NCI-H1092 treated with DMSO at 0.1 percent for 48 hours (cell line): ENCODE data around the gene EXOG.

ENCODE experiments used
- DNase-seq: peaks from one replicate; lab custom pipeline; 2025; lab: John Stamatoyannopoulos, UW

Gene EXOG

DNA sequence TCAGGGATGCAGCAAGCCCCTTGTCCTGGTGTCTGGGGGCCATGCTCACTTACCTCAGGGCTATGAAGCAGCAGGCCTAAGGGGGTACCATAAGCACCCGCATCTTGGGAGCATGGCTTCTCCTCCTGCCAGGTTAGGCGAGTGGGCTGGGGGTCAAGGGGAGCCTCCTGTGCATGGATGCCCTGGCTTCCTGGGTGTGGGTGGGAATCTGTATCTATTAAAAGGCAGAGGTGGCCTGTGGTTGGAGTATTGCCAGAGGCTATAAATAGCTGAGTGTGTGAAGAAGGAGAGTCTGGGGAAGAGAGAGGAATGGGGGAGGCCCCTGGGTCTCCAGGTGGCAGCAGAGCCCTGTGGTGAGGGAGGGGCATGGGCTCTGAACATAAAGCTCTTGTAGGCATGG, 22.9 kb upstream of the EXOG start:
- no peak for DNase-seq

DNA sequence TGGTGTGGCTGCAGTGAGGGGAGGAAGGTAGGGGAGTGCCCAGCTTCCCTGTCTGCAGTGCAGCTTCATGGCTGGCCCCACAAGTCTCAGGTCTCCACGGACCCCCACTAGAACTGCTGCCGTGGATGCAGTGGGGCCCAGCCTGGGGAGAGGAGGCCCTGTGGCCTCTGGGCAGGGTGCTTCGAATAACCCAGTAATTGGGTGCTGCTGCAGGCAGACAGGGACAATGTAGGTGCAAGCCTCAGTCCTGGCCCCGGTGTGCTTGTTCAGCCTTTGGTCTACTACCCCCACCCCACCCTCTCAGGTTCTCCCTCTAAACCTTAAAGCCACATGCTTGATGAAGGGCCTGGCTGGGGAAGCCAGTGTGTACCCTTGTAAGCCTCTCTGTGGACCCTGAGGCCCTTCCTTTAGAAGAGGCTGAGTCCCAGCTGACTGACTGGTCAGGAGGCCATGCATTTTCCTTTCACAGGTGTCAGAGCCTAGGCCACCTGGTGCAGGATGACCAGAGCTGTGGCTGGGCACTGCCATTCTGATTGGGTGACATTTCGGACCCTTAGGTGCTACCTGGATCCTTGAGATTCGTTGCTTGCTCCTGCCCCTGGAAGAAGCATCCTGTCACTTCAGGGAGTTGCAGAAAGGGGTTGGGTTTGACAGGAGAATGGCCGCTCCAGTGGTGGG, 21.1 kb upstream of the EXOG start:
- no peak for DNase-seq

DNA sequence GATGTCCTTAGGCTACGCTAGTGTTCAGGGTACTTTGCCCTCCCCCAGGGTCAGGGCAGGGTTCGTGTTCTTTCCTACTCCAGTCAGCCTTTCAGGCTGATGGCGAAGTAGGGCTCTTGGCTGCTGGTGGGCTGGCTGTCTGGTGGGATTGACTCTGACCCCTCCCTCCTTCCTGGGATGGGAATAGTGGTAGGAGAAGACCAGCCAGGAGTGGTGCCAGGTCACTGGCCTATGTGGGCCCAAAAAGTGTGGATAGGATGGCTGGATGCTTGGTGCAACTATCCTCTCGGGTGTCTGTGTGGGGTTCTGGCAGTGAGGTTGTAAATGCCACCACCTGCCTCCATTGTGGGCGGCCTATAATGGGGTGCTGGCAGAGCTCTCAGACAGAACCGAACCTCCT, 20.4 kb upstream of the EXOG start:
- no peak for DNase-seq

DNA sequence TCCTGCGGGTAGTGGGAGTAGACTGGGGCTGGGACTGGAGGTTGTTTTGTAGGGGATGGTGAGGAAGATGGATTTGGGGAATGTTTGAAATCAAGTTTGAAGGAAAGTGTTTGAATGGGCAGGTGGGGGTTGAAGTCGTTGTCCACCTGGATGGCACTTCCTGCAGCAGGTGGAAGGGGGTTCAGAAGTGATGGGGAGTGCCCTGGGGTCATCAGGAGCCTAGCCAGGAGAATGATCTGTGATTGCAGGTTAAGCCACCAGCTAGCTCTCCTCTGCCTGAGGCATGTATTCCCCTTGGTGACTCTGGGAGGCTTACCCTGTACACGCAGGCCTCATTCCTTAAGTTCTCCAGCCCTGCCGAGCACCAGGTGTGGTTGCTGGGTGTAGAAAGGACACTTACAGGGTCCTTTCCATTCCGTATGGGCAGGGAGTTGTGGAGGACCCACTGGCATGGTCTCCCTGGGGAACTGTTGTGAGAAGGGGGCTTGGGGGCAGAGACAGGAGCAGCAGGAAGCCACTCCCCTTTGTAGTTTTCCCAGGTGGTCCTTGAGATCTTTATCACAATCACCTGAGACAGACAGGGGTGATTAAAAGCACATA, 19.9 kb upstream of the EXOG start:
- no peak for DNase-seq

DNA sequence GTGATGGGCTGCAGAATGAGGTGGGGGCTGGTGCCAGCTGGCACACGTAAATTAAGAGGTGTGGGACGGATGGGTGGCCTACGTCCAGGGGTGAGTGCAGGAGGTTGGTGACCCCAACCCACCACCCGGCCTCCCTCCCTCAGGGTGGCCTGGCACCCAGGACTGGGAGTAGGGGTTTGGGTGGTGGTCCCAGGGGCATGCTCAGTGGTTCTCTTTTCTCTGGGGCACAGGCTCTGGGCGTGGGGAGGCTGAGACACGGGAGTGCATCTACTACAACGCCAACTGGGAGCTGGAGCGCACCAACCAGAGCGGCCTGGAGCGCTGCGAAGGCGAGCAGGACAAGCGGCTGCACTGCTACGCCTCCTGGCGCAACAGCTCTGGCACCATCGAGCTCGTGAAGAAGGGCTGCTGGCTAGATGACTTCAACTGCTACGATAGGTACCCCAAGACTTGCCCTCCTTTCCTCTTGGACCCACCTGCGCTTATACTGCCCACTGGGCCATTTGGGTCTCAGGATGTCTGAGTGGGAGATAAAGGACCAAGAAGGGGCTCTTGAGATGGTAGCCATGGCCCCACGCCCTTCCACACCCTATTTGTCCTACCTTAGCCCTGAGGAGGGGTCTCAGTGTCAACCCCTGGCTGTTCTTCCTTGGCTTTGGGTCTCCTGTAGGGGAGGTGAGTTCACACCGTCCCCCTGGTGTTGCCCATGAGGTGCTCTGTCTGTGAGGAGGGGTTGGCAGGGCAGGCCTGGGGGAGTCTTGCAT, 18.9 kb upstream of the EXOG start:
- DNase-seq: no peak

DNA sequence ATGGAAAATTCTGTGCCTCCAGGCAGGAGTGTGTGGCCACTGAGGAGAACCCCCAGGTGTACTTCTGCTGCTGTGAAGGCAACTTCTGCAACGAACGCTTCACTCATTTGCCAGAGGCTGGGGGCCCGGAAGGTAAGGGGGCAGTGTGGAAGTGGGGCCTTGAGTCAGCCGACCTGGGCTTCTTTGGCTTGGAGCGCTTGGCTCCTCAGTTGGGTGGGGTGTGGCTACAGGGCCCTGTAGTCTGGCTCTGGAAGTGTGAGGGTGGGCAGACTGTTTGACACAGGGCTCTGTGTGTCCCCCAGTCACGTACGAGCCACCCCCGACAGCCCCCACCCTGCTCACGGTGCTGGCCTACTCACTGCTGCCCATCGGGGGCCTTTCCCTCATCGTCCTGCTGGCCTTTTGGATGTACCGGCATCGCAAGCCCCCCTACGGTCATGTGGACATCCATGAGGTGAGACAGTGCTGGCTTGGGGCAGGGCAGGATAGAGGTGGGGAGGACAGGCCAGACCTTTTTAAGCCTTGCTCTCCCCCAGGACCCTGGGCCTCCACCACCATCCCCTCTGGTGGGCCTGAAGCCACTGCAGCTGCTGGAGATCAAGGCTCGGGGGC, 18.2 kb upstream of the EXOG start:
- no peak for DNase-seq

DNA sequence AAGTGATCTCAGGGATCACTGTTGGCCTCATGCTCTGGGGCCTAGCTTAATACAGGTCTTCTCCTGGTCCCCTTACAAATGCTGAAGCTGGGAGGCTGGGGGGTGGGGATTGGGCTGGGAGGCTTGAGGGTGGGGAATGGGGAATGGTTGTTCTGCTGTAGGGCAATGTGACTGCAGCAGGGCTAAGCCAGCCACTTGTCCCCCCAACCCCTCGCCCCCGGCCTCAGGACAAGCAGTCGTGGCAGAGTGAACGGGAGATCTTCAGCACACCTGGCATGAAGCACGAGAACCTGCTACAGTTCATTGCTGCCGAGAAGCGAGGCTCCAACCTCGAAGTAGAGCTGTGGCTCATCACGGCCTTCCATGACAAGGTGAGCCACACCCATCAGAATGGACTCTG, 17.2 kb upstream of the EXOG start:
- no peak for DNase-seq

DNA sequence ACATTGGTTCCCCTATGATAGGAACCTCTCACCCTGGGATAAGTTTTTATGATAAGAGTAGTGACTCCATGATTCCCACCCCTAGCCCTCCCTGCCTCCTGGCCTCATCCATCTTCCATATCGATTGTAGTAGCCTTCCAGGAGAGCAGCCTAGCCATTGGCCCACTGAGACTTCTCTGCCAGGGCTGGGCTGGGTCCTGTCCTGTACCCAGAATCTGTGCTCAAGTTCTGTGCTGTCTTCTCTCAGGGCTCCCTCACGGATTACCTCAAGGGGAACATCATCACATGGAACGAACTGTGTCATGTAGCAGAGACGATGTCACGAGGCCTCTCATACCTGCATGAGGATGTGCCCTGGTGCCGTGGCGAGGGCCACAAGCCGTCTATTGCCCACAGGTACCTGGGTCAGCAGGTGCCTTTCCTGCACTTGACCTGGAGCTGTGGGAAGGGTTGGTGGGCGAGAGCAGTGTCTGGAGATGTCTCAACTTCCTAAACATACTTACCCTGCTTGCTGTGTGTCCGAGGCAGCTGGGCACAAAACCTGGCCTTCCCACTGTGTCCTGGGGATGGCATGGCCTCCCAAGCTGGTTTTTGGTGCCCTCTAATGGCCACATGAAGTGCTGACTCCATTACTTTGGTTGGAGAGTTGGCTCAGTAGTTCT, 16.6 kb upstream of the EXOG start:
- DNase-seq: peak; percentile 28

DNA sequence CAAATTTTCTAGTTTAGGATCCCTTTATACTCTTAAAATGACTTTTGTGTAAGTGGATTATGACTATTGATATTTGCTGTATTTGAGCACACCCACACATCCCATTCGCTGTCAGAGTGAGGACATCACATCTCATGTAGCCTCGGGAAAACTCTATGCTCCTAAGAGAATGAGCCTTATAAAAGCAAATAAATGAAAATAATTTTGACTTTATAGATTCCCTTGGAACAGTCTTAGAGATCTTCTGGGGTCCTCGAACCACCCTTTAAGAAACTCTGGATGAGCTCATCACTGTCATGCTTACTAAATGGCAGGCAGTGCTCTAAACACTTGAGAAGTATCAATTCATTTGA, 16.1 kb upstream of the EXOG start:
- DNase-seq: no peak

DNA sequence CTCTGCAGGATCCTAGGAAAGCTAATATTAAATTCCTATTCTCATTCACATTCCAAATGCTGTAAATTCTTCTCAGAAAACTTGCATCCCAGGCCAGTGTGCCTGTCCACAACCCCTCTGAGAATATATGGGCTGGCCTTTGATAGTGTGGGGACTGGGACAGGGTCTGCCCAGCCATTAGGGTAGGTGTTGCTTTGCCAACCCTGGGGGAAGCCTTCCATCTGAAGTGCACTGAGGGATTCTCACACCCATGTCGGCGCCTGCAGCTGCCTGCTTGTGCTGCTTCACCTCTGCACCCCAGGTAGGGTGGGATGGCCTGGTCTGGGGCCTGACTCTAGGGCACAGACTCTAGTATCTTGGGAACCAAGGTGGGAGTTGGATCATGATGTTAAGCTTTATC, 15.2 kb upstream of the EXOG start:
- DNase-seq: no peak

DNA sequence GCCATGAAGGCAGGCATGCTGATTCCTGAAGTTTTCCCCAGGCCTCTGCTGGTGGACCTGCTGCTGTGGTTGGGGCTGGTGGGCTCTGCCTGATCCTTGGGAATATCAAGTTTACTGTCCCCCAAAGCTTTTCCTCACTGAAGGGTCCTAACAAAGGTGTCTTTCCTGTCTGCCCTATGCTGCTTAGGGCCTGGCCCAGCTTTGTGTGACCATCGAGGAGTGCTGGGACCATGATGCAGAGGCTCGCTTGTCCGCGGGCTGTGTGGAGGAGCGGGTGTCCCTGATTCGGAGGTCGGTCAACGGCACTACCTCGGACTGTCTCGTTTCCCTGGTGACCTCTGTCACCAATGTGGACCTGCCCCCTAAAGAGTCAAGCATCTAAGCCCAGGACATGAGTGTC, 13.2 kb upstream of the EXOG start:
- no peak for DNase-seq

DNA sequence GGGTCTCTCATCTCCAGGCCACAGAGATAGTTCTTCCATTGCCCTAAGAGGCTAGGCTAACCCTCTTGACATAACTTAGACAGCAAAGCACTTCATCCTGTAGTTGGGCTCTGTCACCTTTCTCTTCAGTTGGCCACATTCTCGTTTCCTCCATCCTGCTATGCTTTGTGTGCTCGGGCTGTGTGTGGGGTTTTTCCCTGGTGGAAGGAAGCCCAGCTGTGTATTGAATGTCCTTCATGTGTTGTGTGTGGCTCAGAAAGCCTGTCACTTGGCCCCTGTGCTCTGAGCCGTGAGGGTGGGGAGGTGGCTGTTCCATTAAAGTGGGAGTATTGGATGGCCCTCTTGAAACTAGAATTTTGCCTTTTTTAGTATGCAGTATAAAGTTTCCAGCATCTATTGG, 8.8 kb upstream of the EXOG start:
- no peak for DNase-seq

DNA sequence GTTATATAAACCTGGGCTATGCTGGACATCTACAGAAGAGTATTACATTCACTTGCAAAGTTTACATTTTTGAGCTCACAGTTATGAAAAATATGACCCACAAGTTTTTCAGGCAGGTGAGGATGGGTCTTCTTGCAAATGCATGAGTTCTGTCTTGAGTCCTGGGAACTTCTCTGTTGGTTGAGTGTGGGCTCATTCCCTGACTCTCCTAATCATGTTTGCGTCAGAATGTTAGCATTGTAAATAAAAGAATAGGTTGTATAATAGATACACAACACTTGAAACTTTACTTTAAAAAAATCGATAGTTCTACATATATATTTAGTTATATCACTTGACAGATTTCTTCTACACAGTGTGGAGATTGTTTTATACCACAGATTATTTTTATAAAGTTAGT, 7.2 kb upstream of the EXOG start:
- DNase-seq: no peak

DNA sequence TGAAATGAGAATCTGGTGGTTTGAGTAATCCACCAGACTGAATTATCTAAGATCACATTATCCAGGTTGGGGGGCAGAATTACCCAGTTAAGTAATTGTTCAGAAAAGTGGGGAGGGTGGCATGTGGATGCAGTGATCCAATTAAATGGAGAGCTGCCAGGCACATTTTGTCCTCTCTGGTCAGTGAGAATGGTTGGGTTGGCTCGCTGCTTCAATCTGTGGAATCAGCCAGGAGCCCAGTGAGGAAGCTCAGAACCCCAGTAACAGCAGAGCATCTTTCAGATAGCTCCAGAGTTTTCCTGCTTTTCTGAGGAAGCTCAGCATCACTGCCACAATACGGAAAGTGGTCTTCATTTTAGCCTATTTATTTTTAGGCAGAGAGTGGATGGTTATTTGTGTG, 6.4 kb upstream of the EXOG start:
- DNase-seq: no peak

DNA sequence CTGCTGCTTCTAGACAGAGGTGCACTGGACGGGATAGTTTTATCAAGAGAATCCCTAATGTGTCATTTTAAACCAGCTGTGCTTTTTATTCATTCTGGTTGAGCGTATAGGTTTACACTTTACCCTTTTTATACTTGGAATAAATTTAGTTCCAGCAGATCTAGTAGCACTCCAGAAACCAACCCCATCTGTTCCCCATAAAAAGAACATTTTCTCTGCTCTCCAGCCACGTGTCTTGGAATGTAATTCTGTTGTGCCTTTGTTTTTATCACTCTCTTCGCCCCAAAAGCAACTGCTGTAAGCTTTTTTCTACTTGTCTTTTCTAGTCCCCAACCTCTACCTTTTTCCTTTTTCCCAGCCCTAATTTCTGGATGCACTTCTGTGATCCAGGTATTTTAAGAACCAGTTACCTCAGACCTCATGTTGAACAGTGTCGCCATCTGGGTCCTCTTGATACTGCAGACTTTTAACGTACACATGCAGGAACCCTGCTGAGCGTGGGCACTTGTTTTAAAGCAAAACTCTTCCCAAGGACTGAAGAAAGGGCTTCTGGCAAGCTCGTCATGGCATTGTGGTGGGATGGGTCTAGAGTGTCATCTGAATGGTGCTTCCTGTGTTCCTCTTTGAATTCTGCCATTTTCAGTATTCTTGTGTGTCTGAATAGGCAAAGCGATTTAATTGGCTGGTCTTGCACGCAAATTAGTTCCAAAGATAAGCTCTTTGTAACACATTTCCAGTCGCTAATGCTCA, 5.7 kb upstream of the EXOG start:
- no peak for DNase-seq

DNA sequence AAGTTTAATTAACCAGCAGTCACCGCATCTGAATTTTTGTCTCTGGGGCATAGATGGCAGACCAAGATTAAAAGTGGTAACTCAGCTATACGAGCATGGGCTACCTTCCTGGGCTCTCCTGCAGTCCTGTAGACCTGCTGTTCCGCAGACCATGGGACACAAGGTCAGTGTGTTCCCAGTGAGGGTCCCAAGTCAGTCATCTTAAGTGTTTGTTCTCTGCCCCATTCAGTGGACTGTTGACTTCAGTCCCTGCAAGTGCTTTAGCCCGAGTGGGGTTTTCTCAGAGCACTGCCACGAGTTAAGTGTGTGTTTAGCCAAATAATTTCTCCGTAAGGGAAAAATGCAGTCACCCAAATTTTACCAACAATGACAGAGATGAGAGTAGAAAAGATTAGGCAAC, 4.9 kb upstream of the EXOG start:
- DNase-seq: no peak

DNA sequence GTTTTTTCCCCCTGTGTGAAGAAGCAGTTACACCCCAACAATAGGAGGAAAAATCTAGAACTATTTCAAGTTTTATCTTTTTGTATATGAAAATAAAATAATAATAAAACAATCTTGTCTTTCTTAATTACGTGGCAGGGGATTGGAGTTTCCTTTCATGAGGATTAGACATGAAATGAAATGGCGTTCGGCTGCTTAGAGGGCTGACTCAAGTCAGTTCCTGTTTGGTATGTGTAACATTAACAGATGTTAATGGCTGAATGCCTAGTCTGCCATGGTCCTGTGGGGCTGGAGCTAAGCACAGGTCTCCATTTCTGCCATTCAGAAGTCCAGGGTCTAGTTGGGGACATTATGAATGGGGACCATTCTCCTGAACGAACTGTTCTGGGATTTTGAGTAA, 3.1 kb upstream of the EXOG start:
- DNase-seq: no peak

DNA sequence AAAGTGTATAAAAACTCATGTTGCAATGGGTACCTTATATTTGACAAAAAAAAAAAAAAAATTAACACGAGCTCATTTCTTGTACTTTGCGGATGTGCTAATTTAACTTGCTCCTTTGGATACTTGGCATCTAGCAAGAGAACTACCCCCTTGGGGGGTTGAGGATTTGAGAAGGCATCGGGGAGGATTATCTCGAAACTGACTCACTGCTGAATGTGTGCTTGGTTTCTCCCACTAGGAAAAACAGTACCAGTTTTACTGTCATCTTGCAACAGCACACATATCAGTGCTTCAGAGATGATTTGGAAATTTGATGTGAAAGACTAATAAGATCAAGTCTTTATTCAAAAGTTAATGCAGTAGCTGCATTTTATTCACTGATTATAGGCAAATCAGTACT, 891 bp downstream of the EXOG start:
- no peak for DNase-seq

DNA sequence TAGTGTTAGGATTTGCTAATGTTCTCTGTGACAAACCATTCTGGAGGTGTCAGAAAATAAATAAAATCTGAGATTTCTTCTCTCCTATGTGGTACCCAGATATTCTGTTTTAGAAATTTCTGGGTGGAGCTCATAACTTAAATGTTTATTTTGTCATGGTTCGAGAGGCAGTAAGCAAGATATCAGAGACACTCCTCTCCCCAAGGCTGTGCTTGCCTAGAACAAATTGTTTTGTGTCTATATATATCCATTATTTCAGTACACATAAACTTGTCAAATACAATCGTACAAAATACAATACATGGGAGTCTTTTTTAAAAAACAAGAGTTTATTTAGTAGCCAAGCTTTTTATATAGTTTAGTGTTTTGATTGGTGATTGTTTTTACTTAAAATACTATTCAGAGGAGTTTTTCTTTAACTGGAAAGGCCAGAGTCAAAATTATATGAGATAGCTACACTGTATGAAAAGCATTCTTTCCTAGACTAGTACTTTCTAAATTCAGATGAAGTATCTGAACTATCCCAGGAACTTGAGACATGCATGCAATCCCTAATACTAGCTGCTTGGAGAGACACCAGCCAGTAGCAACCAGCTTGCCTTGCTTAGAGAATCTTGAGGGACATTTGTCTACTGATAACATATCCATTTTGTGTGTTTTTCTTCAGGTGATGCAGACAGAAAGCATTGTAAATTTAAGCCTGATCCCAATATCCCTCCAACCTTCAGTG, 4.7 kb downstream of the EXOG start:
- no peak for DNase-seq

DNA sequence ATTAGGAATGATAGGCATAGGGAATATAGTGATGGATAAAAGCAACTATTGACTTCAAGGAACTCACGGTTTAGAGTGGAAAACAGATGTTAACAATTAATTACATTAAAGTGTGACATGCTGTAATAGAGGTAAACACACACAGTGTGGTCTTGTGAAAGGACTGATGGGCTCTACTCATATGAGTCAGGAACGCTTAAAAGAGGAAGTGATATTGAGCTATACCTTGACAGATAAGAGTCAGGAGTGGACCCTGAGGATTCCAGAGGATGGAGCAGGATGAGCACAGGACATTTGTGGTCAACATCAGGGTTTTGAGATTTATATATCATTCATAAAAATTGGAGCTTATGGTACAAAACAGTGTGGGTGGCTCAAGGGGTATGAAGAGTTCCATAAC, 11.0 kb downstream of the EXOG start:
- DNase-seq: no peak

DNA sequence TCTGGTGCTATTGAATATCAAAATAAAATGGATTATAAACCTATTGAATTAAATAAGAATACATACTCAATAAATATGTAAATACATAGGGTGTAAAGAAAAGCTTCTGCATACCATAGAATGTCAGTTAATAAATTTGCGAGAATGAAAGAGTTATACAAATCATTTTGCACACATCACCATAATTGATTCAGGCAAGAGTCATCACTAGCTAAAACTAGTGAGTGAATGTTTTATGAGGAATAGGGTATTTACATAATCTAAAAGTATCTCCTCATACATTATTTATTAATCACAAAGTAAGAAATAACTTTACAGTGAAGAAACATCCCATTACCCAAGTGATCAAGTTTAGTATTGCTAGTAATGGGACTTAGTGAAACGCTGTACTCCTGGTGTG, 13.6 kb downstream of the EXOG start:
- DNase-seq: no peak
